PC-9 (cell line): ENCODE results near the gene MEIS2. TPM values are rescaled to one million over a fixed set of nuclear protein-coding genes. Genes with fewer than 3 reads are reported as not detected.

Experiments
- BruUV-seq: library from RNA; stranded (reverse); fragments of 400-500 nt; replicated peaks from 2 replicates; lab custom pipeline; 2021; lab: Mats Ljungman, UMichigan
- CTCF ChIA-PET: fragments of 300-600 bp; sonication (Branson Sonifier 250); formaldehyde crosslinking; loops from one replicate; lab custom pipeline; 2022; ENCODE audit warnings: antibody characterized with exemption; lab: Charles Lee
- POLR2A ChIA-PET: fragments of 300-600 bp; sonication (Branson Sonifier 250); formaldehyde crosslinking; loops from one replicate; lab custom pipeline; 2022; ENCODE audit warnings: antibody characterized with exemption; ENCODE audit not compliant: unreplicated experiment; lab: Charles Lee
- DNase-seq, 2 experiments: peaks; one replicate each; pipeline versions ENCODE4 v3.0.0 to v3.0.0-alpha.2; 2015 to 2022; ENCODE audit warnings: mixed read lengths in 1 of 2
- H2AFZ ChIP-seq: fragments of 200-600 bp; sonication (generic); 2 replicates; pipeline ENCODE4 v1.8.1; 2017; ENCODE audit warnings: antibody characterized with exemption
- H3F3A ChIP-seq: fragments of 200-600 bp; sonication (generic); 2 replicates; pipeline ENCODE4 v1.8.1; 2017; ENCODE audit warnings: antibody characterized with exemption, mild to moderate bottlenecking, low read depth; ENCODE audit not compliant: insufficient read depth
- H3K27ac ChIP-seq: fragments of 200-600 bp; sonication (generic); 2 replicates; pipeline ENCODE4 v1.6.1; 2016; ENCODE audit warnings: mixed run types
- H3K27me3 ChIP-seq: fragments of 200-600 bp; sonication (generic); 2 replicates; pipeline ENCODE4 v1.6.1; 2016; ENCODE audit warnings: low read depth, mixed run types; ENCODE audit not compliant: insufficient read depth
- H3K36me3 ChIP-seq: fragments of 200-600 bp; sonication (generic); 2 replicates; pipeline ENCODE4 v1.6.1; 2016; ENCODE audit warnings: low read depth, mixed run types
- H3K4me1 ChIP-seq: fragments of 200-600 bp; sonication (generic); replicated peaks from 2 replicates; pipeline ENCODE4 v1.6.1; 2016; ENCODE audit warnings: mixed run types; ENCODE audit not compliant: insufficient read depth
- H3K4me2 ChIP-seq: fragments of 200-600 bp; sonication (generic); 2 replicates; pipeline ENCODE4 v1.6.1; 2017; ENCODE audit warnings: mixed run types
- H3K4me3 ChIP-seq: fragments of 200-600 bp; sonication (generic); 2 replicates; pipeline ENCODE4 v1.6.1; 2016; ENCODE audit warnings: mixed run types
- H3K79me2 ChIP-seq: fragments of 200-600 bp; sonication (generic); 2 replicates; pipeline ENCODE4 v1.6.1; 2017; ENCODE audit warnings: low read depth, mixed run types
- H3K9me2 ChIP-seq: fragments of 200-600 bp; sonication (generic); 2 replicates; pipeline ENCODE4 v1.8.1; 2017; ENCODE audit warnings: mild to moderate bottlenecking; ENCODE audit not compliant: insufficient read depth
- H3K9me3 ChIP-seq: fragments of 200-600 bp; sonication (generic); 2 replicates; pipeline ENCODE4 v1.8.1; 2016; ENCODE audit warnings: low read depth; ENCODE audit not compliant: insufficient read depth
- H4K20me1 ChIP-seq: fragments of 200-600 bp; sonication (generic); 2 replicates; pipeline ENCODE4 v1.8.1; 2017; ENCODE audit not compliant: insufficient read depth
- CTCF ChIP-seq: fragments of 200-600 bp; sonication (generic); conservative IDR thresholded peaks from 2 replicates; pipeline ENCODE4 v1.6.1; 2017; ENCODE audit warnings: mixed run types, antibody characterized with exemption, mild to moderate bottlenecking, moderate library complexity
- EZH2 ChIP-seq: fragments of 200-600 bp; sonication (generic); IDR thresholded peaks from 2 replicates; pipeline ENCODE4 v1.8.0; 2017; ENCODE audit warnings: antibody characterized with exemption, low read depth
- intact Hi-C: fragments of 100-400 bp; cut with micrococcal nuclease; formaldehyde crosslinking; loops from one replicate; pipeline ENCODE4 v1.10.0; 2022; ENCODE audit not compliant: unreplicated experiment
- total RNA-seq: library from RNA; stranded (reverse); gene quantifications from 2 replicates; pipeline ENCODE4 v1.2.3, GENCODE V29; 2021

The MEIS2 gene
- total RNA-seq, 1 experiment from 2014 or later, result 29.1 TPM

- TF ChIP-seq EZH2, result no peak
- no peak for TF ChIP-seq CTCF
- H3K4me2 ChIP-seq, result no peak overlapping the region
- no peak overlapping the region for H2AFZ ChIP-seq
- no peaks in the 10 kb centered on the region for H3K27me3 ChIP-seq
- CTCF ChIA-PET, result no interaction called here
- H4K20me1 ChIP-seq, result no peaks in the 10 kb centered on the region
- H3K79me2 ChIP-seq, result no peaks in the 10 kb centered on the region
- no peak for DNase-seq
- no peaks in the 10 kb centered on the region for H3K9me2 ChIP-seq
- POLR2A ChIA-PET, result no interaction called here
- no peak overlapping the region for H3K4me3 ChIP-seq
- H3K27ac ChIP-seq, result no peak overlapping the region
- intact Hi-C loops, result no loop called here
- no peaks in the 10 kb centered on the region for H3K9me3 ChIP-seq
- BruUV-seq, result no TSS peak
- no peaks in the 10 kb centered on the region for H3K36me3 ChIP-seq
- no peaks in the 10 kb centered on the region for H3F3A ChIP-seq
- H3K4me1 ChIP-seq, result no peaks in the 10 kb centered on the region
Observed at GRCh38 chr15:37007301-37007700, 93.0 kb downstream of the MEIS2 start.

- ChIA-PET POLR2A (no interaction called here), CTCF (no interaction called here)
- no peak for DNase-seq
- no peak overlapping the region for H3K27ac ChIP-seq
- H3K36me3 ChIP-seq, result no peaks in the 10 kb centered on the region
- no TSS peak for BruUV-seq
- TF ChIP-seq CTCF, result no peak
- TF ChIP-seq EZH2, result no peak
- intact Hi-C loops, result no loop called here
- H4K20me1 ChIP-seq, result no peaks in the 10 kb centered on the region
- H3K27me3 ChIP-seq, result no peaks in the 10 kb centered on the region
- H2AFZ ChIP-seq, result no peak overlapping the region
- H3K4me2 ChIP-seq, result no peak overlapping the region
- no peak overlapping the region for H3K4me3 ChIP-seq
- H3K4me1 ChIP-seq, result no peaks in the 10 kb centered on the region
- no peaks in the 10 kb centered on the region for H3F3A ChIP-seq
- no peaks in the 10 kb centered on the region for H3K9me2 ChIP-seq
- H3K79me2 ChIP-seq, result no peaks in the 10 kb centered on the region
- no peaks in the 10 kb centered on the region for H3K9me3 ChIP-seq
Observed at GRCh38 chr15:37004981-37005735, 95.2 kb downstream of the MEIS2 start.

GRCh38 chr15:37004373-37004869, 95.9 kb downstream of the MEIS2 start:
- no peaks in the 10 kb centered on the region for H3F3A ChIP-seq
- no peaks in the 10 kb centered on the region for H3K9me2 ChIP-seq
- H3K9me3 ChIP-seq, result no peaks in the 10 kb centered on the region
- no peaks in the 10 kb centered on the region for H3K79me2 ChIP-seq
- TF ChIP-seq EZH2 (no peak), CTCF (no peak)
- no peak overlapping the region for H3K27ac ChIP-seq
- no peaks in the 10 kb centered on the region for H3K36me3 ChIP-seq
- ChIA-PET CTCF (no interaction called here), POLR2A (no interaction called here)
- DNase-seq, result no peak
- intact Hi-C loops, result no loop called here
- H3K4me2 ChIP-seq, result no peak overlapping the region
- H3K27me3 ChIP-seq, result no peaks in the 10 kb centered on the region
- no peaks in the 10 kb centered on the region for H4K20me1 ChIP-seq
- H2AFZ ChIP-seq, result no peak overlapping the region
- no peaks in the 10 kb centered on the region for H3K4me1 ChIP-seq
- no TSS peak for BruUV-seq
- no peak overlapping the region for H3K4me3 ChIP-seq
